Regular cardiac myocyte (primary cell): Measurements from ENCODE around the gene KRAS. TPM values are rescaled to one million over a fixed set of nuclear protein-coding genes. Genes with fewer than 3 reads are reported as not detected.

Source experiments
- total RNA-seq: library from RNA; depleted of rRNA; stranded (reverse); fragments of >200 nt; gene quantifications from 2 replicates; pipeline ENCODE4 v1.2.3, GENCODE V29; 2014

The KRAS gene
- total RNA-seq = 9.9 and 17.3 TPM in 2 replicates

DNA sequence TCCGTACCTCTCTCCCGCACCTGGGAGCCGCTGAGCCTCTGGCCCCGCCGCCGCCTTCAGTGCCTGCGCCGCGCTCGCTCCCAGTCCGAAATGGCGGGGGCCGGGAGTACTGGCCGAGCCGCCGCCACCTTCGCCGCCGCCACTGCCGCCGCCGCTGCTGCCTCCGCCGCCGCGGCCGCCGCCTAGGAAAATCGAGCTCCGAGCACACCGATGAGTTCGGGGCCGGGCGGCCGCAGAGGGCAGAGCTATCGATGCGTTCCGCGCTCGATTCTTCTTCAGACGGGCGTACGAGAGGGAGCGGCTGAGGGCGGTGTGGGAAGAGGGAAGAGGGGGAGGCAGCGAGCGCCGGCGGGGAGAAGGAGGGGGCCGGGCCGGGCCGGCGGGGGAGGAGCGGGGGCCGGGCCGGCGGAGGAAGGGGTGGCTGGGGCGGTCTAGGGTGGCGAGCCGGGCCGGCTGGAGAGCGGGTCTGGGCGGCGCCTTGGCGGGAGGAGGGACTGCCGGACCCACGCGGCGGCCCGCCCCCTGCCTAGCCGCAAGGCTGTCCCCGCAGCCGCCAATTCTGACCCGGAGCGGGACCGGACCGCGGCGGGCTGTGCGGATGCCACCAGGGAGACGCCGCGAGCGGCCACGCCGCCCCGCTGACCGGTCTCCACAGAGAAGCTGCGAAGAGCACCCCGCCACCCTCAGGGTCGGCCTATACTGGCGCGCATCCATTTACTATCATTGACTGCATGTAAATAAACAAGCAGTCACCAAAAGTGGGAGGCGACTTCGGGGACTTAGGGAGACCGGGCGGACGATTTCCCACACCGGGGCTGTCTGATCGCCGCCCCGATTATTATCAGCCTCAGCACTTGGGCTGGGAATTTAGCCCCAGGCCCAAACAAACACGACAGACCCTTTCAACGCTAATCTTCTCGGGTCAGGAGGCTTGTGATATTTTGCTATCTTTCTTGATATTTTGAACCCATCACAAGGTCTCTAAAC is at the start of gene KRAS:
TSS of gene KRAS (minus strand) at position 186 of the 987 bp plus-strand sequence.

DNA sequence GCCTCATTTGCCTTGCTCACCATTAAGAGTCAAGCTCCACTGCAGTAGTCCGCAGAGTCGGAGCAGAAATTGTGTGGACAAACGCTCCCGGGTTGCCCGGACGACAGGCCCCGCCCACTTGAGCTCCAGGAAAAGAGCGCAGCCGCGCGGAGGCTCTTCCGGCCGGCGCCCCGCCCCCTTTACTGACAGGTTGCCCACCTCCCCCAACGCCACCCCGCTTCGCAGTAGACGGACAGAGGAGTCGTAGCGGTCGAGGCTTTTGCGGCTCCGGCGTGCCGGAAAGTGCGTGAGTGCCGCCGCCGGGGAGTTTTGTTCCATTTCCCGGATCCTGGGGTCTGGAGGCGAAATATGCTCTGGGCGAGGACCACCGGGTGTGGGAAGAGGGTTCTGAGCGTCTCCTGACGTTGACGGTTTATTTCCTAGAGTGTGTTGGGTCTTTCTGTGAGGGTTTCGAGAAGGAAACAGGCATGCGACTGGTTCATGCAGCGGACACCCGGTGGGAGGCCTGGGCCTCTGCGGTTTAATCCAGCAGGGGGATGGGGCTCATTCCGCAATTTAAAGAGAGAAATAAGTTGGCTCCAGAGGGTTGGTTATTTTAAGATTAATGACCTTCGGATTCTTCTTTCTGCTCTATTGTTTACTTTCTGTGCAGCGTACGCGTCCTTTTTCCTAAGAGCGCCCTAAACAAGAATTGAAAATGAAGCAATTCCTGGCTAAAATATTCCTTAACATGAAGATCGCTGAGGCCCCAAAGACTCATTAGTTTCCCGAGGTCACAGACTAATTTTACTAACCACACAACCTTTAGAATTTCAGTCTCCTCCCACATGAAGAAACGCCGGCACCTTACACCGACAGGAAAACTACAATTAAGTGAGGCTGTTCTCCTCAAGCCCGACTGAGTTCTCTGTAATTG is 55.4 kb downstream of the KRAS start, which contains the start of the genes DNAI7 and ETFRF1:
TSS of gene DNAI7 (minus strand) at position 105 of the 916 bp plus-strand sequence. CDS start at position 23, 82 bp downstream.
TSS of gene ETFRF1 (plus strand) at position 182 of the 916 bp plus-strand sequence. CDS start 8,720 bp downstream, outside the sequence.

Other genes with a start within 250 kb of the KRAS start
- gene DNAI7, start 55.8 kb downstream of the KRAS start, total RNA-seq = under 0.01 and 0.28 TPM in 2 replicates
- gene ETFRF1, start 55.7 kb downstream of the KRAS start, total RNA-seq = 13.2 and 20.6 TPM in 2 replicates